HepG2 (cell line): ENCODE results near the gene OR1I1. TPM values are rescaled to one million over a fixed set of nuclear protein-coding genes. Genes with fewer than 3 reads are reported as not detected.

Source experiments
- ATAC-seq: fragments of 200-7000 bp; cut with Tn5 transposase; 3 replicates; pipeline ENCODE4 v1.9.1; 2020; ENCODE audit warnings: mild to moderate bottlenecking, moderate library complexity
- BruUV-seq: library from RNA; stranded (reverse); fragments of 400-500 nt; replicated peaks from 2 replicates; lab custom pipeline; 2021; lab: Mats Ljungman, UMichigan
- CTCF ChIA-PET: fragments of 300-600 bp; formaldehyde crosslinking; extraction: SDS; loops from one replicate; lab custom pipeline; 2021; ENCODE audit warnings: low total read pairs, inconsistent platforms, low intra/inter-chr PET ratio; lab: Yijun Ruan, JAX
- POLR2A ChIA-PET: fragments of 350-600 bp; sonication (Branson Sonifier 250); formaldehyde crosslinking; loops from one replicate; lab custom pipeline; 2020; ENCODE audit warnings: antibody characterized with exemption, inconsistent platforms; lab: Yijun Ruan, JAX
- DNase-seq: peaks from one replicate; pipeline ENCODE4 v3.0.0-alpha.2; 2015; ENCODE audit warnings: low spot score
- FAIRE-seq: peaks from 3 replicates; lab custom pipeline; 2011; peaks lifted over from hg19 to GRCh38; lab: Jason Lieb, UNC
- H2AFZ ChIP-seq: one replicate; pipeline ENCODE4 v1.6.1; 2011; ENCODE audit warnings: low read length, inconsistent platforms
- H3K27ac ChIP-seq: fragments of 300-600 bp; 3 replicates; pipeline ENCODE4 v1.8.0; 2011; ENCODE audit warnings: mixed run types, mild to moderate bottlenecking, mixed read lengths, low read length, inconsistent platforms; ENCODE audit not compliant: insufficient read depth; ENCODE audit errors: extremely low read length
- H3K27me3 ChIP-seq, 2 experiments: fragments of 200-600 bp in 1 of 2; 2 replicates in 1 of 2; 3 replicates in 1 of 2; pipeline versions ENCODE4 v1.6.0 to v1.8.0; 2011; ENCODE audit warnings: low read length in 2 of 2, mild to moderate bottlenecking in 2 of 2, moderate library complexity in 2 of 2, inconsistent platforms in 1 of 2; ENCODE audit not compliant: insufficient read depth in 2 of 2, control insufficient read depth in 1 of 2
- H3K36me3 ChIP-seq, 2 experiments: fragments of 200-600 bp in 1 of 2; replicated peaks in 1 of 2; 2 replicates in 1 of 2; 3 replicates in 1 of 2; pipeline versions ENCODE4 v1.5.1 to v1.8.0; 2011; ENCODE audit warnings: low read length in 2 of 2, inconsistent platforms in 1 of 2; ENCODE audit not compliant: insufficient read depth in 2 of 2, control insufficient read depth in 1 of 2
- H3K4me1 ChIP-seq: 2 replicates; pipeline ENCODE4 v1.5.1; 2012; ENCODE audit warnings: low read length, inconsistent platforms; ENCODE audit not compliant: insufficient read depth
- H3K4me2 ChIP-seq: 2 replicates; pipeline ENCODE4 v1.6.0; 2011; ENCODE audit warnings: low read depth, low read length, inconsistent platforms
- H3K4me3 ChIP-seq, 3 experiments: fragments of 200-600 bp in 1 of 3; sonication (generic), shearing (Covaris generic) in 1 of 3; replicated peaks in 1 of 3; 2 replicates each; pipeline ENCODE4 v1.5.1; 2011 to 2016; ENCODE audit warnings: low read length in 3 of 3, inconsistent platforms in 2 of 3, low read depth in 2 of 3, mild to moderate bottlenecking in 2 of 3, control low read depth in 1 of 3, mixed read lengths in 1 of 3; ENCODE audit not compliant: insufficient read depth in 1 of 3
- H3K79me2 ChIP-seq: one replicate; pipeline ENCODE4 v1.6.1; 2011; ENCODE audit warnings: low read length, inconsistent platforms; ENCODE audit not compliant: insufficient read depth
- H3K9ac ChIP-seq: 2 replicates; pipeline ENCODE4 v1.6.0; 2011; ENCODE audit warnings: mild to moderate bottlenecking, low read depth, low read length, inconsistent platforms; ENCODE audit not compliant: insufficient read depth
- H3K9me3 ChIP-seq: 2 replicates; pipeline ENCODE4 v1.5.1; 2012; ENCODE audit warnings: mild to moderate bottlenecking, low read length
- H4K20me1 ChIP-seq: 2 replicates; pipeline ENCODE4 v1.6.0; 2011; ENCODE audit warnings: inconsistent platforms, mild to moderate bottlenecking, low read length, moderate library complexity; ENCODE audit not compliant: insufficient read depth
- ATF4 ChIP-seq, 2 experiments: fragments of 450-650 bp in 1 of 2; sonication (generic) in 1 of 2; formaldehyde crosslinking; IDR thresholded peaks; 2 replicates each; pipeline versions ENCODE4 v1.5.0 to v1.8.0; 2020 to 2022; ENCODE audit warnings: mild to moderate bottlenecking in 1 of 2, missing genetic modification reagents in 1 of 2
- ELF1 ChIP-seq: sonication (generic); formaldehyde crosslinking; IDR thresholded peaks from 2 replicates; pipeline ENCODE4 v1.4.0; 2020; ENCODE audit warnings: missing genetic modification reagents
- GPBP1L1 ChIP-seq: sonication (generic); formaldehyde crosslinking; IDR thresholded peaks from 2 replicates; pipeline ENCODE4 v1.5.0; 2020; ENCODE audit warnings: mild to moderate bottlenecking, missing genetic modification reagents
- HNF4A ChIP-seq: sonication (generic); formaldehyde crosslinking; IDR thresholded peaks from 2 replicates; pipeline ENCODE4 v1.4.0; 2020; ENCODE audit warnings: missing genetic modification reagents
- MXI1 ChIP-seq: IDR thresholded peaks from 3 replicates; pipeline ENCODE4 v1.6.1; 2012; ENCODE audit warnings: low read depth, low read length, inconsistent platforms, borderline replicate concordance
- NAIF1 ChIP-seq: sonication (generic); formaldehyde crosslinking; IDR thresholded peaks from 2 replicates; pipeline ENCODE4 v1.5.0; 2020; ENCODE audit warnings: mild to moderate bottlenecking, missing genetic modification reagents, borderline replicate concordance
- NR2C2 ChIP-seq: sonication (generic); formaldehyde crosslinking; IDR thresholded peaks from 2 replicates; pipeline ENCODE4 v1.4.0; 2020; ENCODE audit warnings: missing genetic modification reagents, mild to moderate bottlenecking, moderate library complexity, borderline replicate concordance
- ZBTB43 ChIP-seq: sonication (generic); formaldehyde crosslinking; conservative IDR thresholded peaks from 2 replicates; pipeline ENCODE4 v1.4.0; 2020; ENCODE audit warnings: missing genetic modification reagents
- ZFP91 ChIP-seq: sonication (generic); formaldehyde crosslinking; IDR thresholded peaks from 2 replicates; pipeline ENCODE4 v1.9.0; 2022; ENCODE audit warnings: missing genetic modification reagents, mild to moderate bottlenecking, borderline replicate concordance
- ZFX ChIP-seq: sonication (generic); formaldehyde crosslinking; IDR thresholded peaks from 2 replicates; pipeline ENCODE4 v1.4.0; 2020; ENCODE audit warnings: mild to moderate bottlenecking, low read depth, missing genetic modification reagents, moderate library complexity
- ZNF773 ChIP-seq: sonication (generic); formaldehyde crosslinking; IDR thresholded peaks from 2 replicates; pipeline ENCODE4 v1.4.0; 2020; ENCODE audit warnings: missing genetic modification reagents, borderline replicate concordance
- WGBS: methylation state at CpG from one replicate; pipeline ENCODE4 v1.1.6; 2017; ENCODE audit warnings: low lambda C conversion rate; 5-methylcytosine and 5-hydroxymethylcytosine counted together
- in situ Hi-C: cut with HindIII; loops from 2 replicates; pipeline ENCODE4 v1.10.0; 2017; ENCODE audit warnings: low pct_unique_long_range_greater_than_20kb; ENCODE audit not compliant: extremely low pct_ligation_motif_present
- intact Hi-C: fragments of 100-400 bp; cut with micrococcal nuclease; formaldehyde crosslinking; loops from one replicate; pipeline ENCODE4 v1.10.0; 2022; ENCODE audit not compliant: unreplicated experiment
- polyA plus RNA-seq, 8 experiments: library from polyadenylated mRNA; depleted of rRNA in 3 of 8; stranded (reverse) in 7 of 8; unstranded in 1 of 8; fragments of >200 nt; fragmentation: Illumina TruSeq in 4 of 8; extraction: Trizol in 4 of 8; gene quantifications; 2 replicates each; pipeline versions ENCODE4 v1.2.1 to v1.2.3, GENCODE V29; 2011 to 2016; ENCODE audit warnings: low read depth in 4 of 8, missing spikeins in 1 of 8, mixed read lengths in 1 of 8; ENCODE audit not compliant: insufficient read depth in 1 of 8
- total RNA-seq, 5 experiments: library from RNA; depleted of rRNA; stranded (reverse); fragments of >200 nt; fragmentation: Illumina TruSeq; extraction: Trizol; gene quantifications; 2 replicates each; pipeline ENCODE4 v1.2.3, GENCODE V29; 2016; ENCODE audit warnings: low read depth in 1 of 5

OR1I1 gene
- total and polyA plus RNA-seq, 2 of the 13 experiments (the other 11 are each of a cell fraction or from before 2014, with no cell fraction given), result not detected

GRCh38 chr19:15141143-15141542, 59.1 kb downstream of the OR1I1 start:
- H3K4me3 ChIP-seq, result no peak overlapping the region
- no peak for ATAC-seq
- no peak for FAIRE-seq
- H3K36me3 ChIP-seq, result no peaks in the 10 kb centered on the region
- no peak overlapping the region for H2AFZ ChIP-seq
- no peak for DNase-seq
- H3K27me3 ChIP-seq, result no peaks in the 10 kb centered on the region
- no peaks in the 10 kb centered on the region for H3K4me1 ChIP-seq
- BruUV-seq, result no TSS peak
- in situ Hi-C loops, result no loop called here
- 75% methylated on average over 8 of the region's 25 CpGs for WGBS
- no peaks in the 10 kb centered on the region for H3K9me3 ChIP-seq
- no peak overlapping the region for H3K27ac ChIP-seq
- POLR2A ChIA-PET, result no interaction called here
- no peak overlapping the region for H3K4me2 ChIP-seq
- no peak overlapping the region for H3K9ac ChIP-seq
- H3K79me2 ChIP-seq, result no peaks in the 10 kb centered on the region
- CTCF ChIA-PET, result no interaction called here
- intact Hi-C loops, result no loop called here
- H4K20me1 ChIP-seq, result no peaks in the 10 kb centered on the region
- TF ChIP-seq ATF4 (CRISPR knock-in tag; IDR thresholded peaks at IDR 0.05) (no peak), ZNF773 (no peak), NR2C2 (no peak), NAIF1 (CRISPR knock-in tag) (no peak), ZBTB43 (no peak), ZFX (no peak), GPBP1L1 (CRISPR knock-in tag) (no peak), ELF1 (CRISPR knock-in tag) (no peak), MXI1 (no peak), HNF4A (no peak), ZFP91 (CRISPR knock-in tag) (no peak)
